ENCODE results near the gene KIAA1958.
A peak's percentile ranks its signal among the peaks of the same experiment; 100 is the strongest.

- peak; percentile 84 for TF ChIP-seq CTCF (conservative IDR thresholded peaks at IDR 0.05; ENCODE audit: low read length)
- TF ChIP-seq EZH2phosphoT487 (IDR thresholded peaks at IDR 0.05; ENCODE audit: borderline replicate concordance): no peak
These were observed 43.4 kb upstream of the KIAA1958 start for GRCh38 chr9:112443200-112443599.
